GM12801 (cell line): Measurements from ENCODE around the gene CDKN2C.

ENCODE experiments used
- TF ChIP-seq, protein P1 (sequence below): IDR thresholded peaks from one replicate; pipeline ENCODE4 v1.5.1; 2011; ENCODE audit warnings: control low read depth; ENCODE audit not compliant: insufficient read length; ENCODE audit errors: extremely low read depth

Gene CDKN2C

DNA sequence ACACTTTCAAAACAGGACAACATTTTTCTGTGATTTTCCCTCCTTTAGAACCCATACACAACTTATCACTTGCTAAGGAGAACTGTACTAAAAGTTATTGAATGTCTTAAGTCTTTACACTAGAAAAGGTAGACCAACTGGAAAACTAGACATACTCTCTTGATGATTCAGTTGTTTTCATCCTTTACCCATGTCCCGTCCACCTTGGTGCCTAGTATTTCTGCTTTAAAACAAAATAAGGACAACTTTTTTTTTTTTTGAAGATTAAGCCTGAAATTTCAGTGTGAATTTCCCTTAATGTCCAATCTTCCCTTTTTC is 4.5 kb downstream of the CDKN2C start:
- TF ChIP-seq, protein P1, sequence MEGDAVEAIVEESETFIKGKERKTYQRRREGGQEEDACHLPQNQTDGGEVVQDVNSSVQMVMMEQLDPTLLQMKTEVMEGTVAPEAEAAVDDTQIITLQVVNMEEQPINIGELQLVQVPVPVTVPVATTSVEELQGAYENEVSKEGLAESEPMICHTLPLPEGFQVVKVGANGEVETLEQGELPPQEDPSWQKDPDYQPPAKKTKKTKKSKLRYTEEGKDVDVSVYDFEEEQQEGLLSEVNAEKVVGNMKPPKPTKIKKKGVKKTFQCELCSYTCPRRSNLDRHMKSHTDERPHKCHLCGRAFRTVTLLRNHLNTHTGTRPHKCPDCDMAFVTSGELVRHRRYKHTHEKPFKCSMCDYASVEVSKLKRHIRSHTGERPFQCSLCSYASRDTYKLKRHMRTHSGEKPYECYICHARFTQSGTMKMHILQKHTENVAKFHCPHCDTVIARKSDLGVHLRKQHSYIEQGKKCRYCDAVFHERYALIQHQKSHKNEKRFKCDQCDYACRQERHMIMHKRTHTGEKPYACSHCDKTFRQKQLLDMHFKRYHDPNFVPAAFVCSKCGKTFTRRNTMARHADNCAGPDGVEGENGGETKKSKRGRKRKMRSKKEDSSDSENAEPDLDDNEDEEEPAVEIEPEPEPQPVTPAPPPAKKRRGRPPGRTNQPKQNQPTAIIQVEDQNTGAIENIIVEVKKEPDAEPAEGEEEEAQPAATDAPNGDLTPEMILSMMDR, result no peak

DNA sequence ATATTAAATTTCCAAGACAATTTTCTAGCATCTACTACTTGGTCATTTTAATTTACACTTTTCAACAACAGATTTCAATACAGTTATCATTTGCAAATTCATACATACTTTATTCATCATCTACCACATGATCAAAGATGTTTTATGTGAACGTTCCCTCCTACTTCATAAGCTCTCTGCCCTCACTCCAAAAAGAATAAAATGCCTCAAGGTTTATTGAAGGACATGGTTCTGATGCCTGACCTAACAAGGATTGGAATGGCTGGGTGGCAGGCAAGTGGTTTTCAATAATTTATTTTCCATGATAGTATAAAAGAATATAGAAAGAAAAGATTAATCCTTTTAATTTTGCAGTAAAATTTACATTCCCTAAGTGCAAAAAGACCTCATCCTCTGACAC is 5.4 kb downstream of the CDKN2C start:
- TF ChIP-seq, protein P1, result no peak

DNA sequence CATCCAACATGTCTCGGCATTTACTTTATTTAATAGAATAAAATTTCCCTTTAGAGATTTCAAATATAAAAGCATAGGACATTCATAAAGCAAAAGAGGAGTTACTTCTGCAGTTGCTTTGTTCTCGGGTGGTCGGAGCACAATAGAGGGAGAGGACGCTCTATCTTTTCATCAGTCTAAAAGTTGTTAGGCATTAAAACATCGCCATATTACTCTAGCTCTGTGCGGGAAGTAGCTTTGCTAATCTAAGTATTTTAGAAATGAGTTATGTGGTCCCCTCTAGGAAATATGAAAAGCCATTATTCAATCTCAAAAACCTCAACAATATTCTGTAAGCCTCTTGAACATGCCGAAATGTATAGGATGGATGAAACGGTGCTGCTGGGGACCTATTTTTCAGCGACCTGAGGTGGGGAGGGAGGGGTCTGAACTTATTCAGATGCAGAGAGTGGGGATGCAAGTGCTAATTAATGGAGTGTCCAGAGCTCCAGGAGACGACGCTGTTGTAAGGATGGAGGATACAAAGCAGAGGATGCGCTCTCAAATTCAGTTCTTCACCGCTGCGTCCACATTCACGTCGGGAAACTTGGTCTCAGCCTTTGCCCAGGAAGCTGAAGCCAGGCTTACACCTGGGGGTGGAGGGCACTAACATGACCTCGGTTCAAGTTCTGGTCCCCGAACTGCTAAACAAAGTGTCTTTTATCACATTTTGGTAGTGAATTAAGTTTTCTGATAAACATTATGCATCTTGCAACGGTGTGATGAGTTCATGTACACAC is 6.3 kb downstream of the CDKN2C start:
- TF ChIP-seq, protein P1, result no peak

DNA sequence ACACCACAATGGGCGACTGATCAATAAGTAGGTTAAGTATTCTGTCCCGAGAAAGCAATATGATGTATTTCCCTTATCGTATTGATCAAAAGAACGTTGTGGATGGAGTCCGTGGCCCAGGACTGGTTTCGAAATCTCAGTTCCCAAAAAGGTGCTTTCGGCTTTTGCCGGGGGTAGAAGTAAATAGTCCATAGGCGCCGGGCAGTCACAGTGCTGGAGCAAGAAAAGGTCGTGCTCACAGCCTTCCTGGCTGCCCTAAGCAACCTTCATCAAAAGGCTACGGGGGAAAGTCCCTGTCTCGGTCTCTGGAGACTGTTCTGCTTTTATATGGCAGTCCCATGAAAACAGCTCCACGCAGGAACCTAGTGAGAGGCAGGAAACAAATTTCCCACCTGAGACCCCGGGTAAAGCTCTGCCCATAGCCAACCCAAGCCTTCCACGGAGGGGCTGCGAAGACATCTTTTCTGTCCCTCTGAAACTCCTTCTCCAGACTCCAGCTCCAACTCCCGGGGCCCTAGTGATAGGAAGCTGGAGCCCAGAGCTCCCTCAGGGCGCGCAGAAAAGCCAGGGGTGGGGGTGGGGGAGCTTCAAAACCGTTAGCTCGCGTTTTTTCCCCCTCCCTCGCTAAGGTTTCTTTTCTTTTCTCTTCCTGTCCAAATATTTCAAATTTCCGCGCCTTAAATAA is 7.0 kb downstream of the CDKN2C start:
- TF ChIP-seq, protein P1, result no peak

DNA sequence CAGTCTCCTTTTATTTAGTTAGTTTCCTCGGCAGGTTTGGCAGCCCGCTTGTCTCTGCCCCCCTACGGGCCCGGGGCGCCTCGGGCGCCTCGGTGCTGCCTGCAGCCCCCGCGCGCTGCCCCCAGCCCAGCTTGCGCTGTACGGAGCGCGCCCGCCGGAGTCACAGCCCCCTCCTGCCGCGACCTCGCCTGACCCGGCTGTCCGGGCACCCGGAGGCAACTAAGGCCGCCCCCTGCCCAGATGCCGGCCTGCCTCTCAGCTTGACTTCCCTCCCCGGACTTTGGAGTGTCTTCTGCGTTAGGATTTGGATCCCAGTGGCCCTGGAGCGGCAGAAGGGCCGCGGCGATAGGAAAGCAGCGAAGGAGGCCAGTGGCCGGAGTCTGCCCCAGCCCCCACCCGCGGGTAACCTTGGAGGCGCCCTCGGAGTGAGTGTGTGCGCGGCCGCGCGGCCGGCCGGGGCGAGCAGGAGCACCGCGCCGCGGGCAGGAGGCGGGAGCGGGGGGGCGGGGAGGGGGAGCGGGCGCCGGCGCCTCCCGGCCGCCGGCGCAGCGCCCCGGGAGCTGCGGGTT is 7.6 kb downstream of the CDKN2C start:
- TF ChIP-seq, protein P1, result no peak

DNA sequence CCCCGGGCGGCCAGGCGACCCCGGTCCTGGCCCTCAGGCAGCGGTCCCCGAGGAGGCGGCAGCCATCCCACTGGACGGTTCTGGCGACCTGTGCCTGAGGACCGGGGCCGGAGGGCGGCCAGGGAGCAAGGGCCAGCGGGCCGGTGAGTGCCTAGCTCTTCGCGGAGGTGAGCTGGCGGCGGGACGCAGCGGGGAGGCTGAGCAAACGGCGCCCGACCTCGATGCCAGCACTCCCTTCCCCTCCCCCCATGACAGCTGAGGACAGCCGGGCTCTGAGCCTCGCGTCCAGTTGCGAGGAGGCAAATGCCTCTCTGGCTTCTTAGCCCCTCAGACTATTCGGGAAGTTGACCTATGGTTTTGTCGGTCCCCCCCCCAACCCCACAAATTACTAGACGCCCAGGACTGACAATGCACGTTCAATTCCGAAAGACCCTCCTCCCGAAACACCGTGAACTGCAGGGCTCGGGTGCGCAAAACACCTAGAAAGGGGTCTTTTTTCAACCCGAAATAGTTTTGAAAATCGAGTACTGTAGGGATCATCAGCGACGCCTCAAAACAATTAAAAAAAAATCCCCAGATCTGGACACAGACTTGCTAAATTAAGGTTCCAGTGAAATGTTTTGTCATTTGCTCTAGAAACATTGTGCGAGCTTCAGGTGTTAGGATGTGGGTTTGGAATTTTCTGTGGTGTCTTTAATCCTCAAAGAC is 8.3 kb downstream of the CDKN2C start:
- TF ChIP-seq, protein P1, result no peak
